BJ (cell line): ENCODE measurements around the gene CSPG5. TPM values are rescaled to one million over a fixed set of nuclear protein-coding genes. Genes with fewer than 3 reads are reported as not detected.

Experiments used
- CTCF ChIA-PET: fragments of 350-600 bp; formaldehyde crosslinking; extraction: SDS; loops from one replicate; lab custom pipeline; 2021; ENCODE audit warnings: antibody characterized with exemption, inconsistent platforms; lab: Yijun Ruan, JAX
- POLR2A ChIA-PET: fragments of 300-600 bp; sonication (Branson Sonifier 250); formaldehyde crosslinking; extraction: SDS; loops from one replicate; lab custom pipeline; 2021; ENCODE audit warnings: antibody characterized with exemption; lab: Charles Lee
- DNase-seq: peaks from one replicate; pipeline ENCODE4 v3.0.0-alpha.2; 2011; ENCODE audit warnings: low read depth
- H3K27me3 ChIP-seq: 2 replicates; pipeline ENCODE4 v1.6.0; 2011; ENCODE audit warnings: low read length; ENCODE audit not compliant: control insufficient read depth, insufficient read depth
- H3K36me3 ChIP-seq: 2 replicates; pipeline ENCODE4 v1.5.1; 2011; ENCODE audit warnings: low read length; ENCODE audit not compliant: control insufficient read depth, insufficient read depth
- H3K4me3 ChIP-seq: 2 replicates; pipeline ENCODE4 v1.5.1; 2011; ENCODE audit warnings: low read depth, mild to moderate bottlenecking, control low read depth, low read length
- CTCF ChIP-seq: IDR thresholded peaks from 2 replicates; pipeline ENCODE4 v1.5.1; 2011; ENCODE audit warnings: low read depth, mild to moderate bottlenecking, control low read depth, inconsistent platforms, low read length, moderate library complexity; ENCODE audit not compliant: insufficient read depth
- polyA plus RNA-seq: library from polyadenylated mRNA; depleted of rRNA; stranded (reverse); fragments of >200 nt; gene quantifications from 2 replicates; pipeline ENCODE4 v1.2.3, GENCODE V29; 2011

CSPG5 gene
- polyA plus RNA-seq, 1 experiment, result 0.04 TPM

DNA sequence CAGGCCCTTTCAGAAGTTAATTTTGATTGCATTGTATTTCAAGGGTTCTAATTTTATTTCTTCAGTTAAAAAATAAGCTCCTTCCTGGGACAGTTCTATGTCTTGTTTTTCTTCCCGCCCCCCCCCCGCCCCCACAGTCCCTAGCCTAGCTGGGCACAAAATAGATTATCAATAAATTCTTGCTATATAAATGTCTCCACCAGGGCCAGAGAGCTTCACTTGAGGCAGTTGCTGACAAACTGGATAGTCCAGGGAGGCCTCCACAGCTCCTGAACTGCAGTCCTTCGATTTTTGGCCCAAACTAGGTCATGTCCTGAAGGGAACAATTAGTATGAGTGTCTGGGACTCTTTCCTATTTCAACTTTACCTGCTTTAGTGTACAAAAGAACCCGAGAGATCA lies 9.9 kb upstream of the CSPG5 start:
- Histone ChIP-seq H3K36me3 (peaks cover 14% of the 10 kb centered on the region), H3K27me3 (no peaks in the 10 kb centered on the region), H3K4me3 (no peak overlapping the region)
- no peak for TF ChIP-seq CTCF
- CTCF ChIA-PET, result interaction anchor here (1.0 to 1.1 kb wide), 2 partner anchors 11 to 34 kb away, joined by 3 to 5 read pairs; no protein-coding TSS in a partner anchor
- DNase-seq, result no peak
- POLR2A ChIA-PET, result no interaction called here

DNA sequence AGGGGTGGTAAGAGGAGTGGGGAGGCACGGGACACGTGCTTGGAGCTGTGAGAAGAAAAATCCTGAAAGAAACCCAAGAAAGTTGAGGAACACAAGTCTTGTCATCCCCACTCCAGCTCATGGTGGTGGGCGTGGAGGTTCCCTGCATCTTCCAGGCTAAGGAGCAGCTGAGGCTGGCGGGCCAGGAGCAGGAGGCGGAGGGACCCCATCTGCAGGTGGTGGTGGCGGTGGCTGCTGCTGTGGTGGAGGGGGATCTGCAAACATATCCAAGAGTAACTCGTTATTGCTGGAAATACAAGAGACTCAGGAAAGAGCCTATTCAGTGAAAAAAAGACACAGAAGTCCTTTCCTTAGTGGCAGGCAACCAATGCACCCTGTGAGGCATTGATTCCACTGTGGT lies 9.4 kb upstream of the CSPG5 start:
- no peak overlapping the region for H3K4me3 ChIP-seq
- H3K27me3 ChIP-seq, result no peaks in the 10 kb centered on the region
- peaks cover 14% of the 10 kb centered on the region for H3K36me3 ChIP-seq
- ChIA-PET CTCF (interaction anchor here (1.1 kb wide), 1 partner anchor 33 kb away, joined by 5 read pairs; no protein-coding TSS in a partner anchor), POLR2A (no interaction called here)
- TF ChIP-seq CTCF, result no peak
- no peak for DNase-seq

DNA sequence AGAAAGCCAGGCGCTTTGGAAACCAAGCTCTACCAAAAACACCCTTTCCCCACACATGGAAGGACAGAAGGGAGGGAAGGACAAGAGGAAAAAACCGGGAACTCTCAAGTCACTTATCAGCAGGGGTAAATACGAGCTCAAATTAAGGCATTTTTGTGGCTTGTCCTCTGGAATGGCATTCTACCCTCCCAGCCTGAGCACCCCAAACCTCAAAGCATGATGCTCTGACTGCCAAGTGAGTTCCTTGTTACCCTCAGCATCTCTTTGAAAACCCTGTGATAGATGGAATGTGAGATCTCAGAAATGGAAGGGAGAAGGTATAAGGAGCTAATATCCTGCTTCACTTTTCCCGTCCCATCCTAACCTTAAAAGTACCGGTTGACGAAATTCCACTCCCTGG lies 8.1 kb upstream of the CSPG5 start:
- TF ChIP-seq CTCF, result no peak
- Histone ChIP-seq H3K4me3 (no peak overlapping the region), H3K27me3 (no peaks in the 10 kb centered on the region), H3K36me3 (peaks cover 14% of the 10 kb centered on the region)
- DNase-seq, result no peak
- CTCF ChIA-PET, result no interaction called here
- POLR2A ChIA-PET, result no interaction called here

- no peak overlapping the region for H3K4me3 ChIP-seq
- ChIA-PET POLR2A (no interaction called here), CTCF (no interaction called here)
- H3K36me3 ChIP-seq, result peaks cover 6% of the 10 kb centered on the region; the same call in 1 of the 2 replicates
- peaks cover 13% of the 10 kb centered on the region for H3K27me3 ChIP-seq
- no peak for DNase-seq
- no peak for TF ChIP-seq CTCF
Observed at GRCh38 chr3:47583320-47584075, 4.8 kb upstream of the CSPG5 start.

DNA sequence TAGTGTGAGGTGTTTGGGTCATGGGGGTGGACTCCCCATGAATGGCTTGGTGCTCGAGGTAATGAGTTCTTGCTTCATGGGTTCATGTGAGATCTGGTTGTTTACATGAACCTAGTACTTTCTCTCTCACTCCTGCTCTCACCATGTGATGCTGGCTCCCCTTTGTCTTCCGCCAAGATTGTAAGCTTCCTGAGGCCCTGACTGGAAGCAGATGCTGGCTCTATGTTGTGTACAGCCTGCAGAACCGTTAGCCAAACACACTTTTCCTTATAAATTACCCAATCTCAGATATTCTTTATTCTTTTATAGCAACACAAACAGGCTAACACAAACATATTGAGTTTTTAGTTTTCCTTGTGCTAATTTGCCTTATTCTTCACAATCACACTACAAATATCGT lies 3.2 kb upstream of the CSPG5 start:
- ChIA-PET POLR2A (no interaction called here), CTCF (no interaction called here)
- DNase-seq, result no peak
- Histone ChIP-seq H3K36me3 (peaks cover 2% of the 10 kb centered on the region; the same call in 1 of the 2 replicates), H3K27me3 (peaks cover 14% of the 10 kb centered on the region), H3K4me3 (no peak overlapping the region)
- no peak for TF ChIP-seq CTCF
